Natural killer cell (primary cell): ENCODE data around the gene FZD7. TPM values are rescaled to one million over a fixed set of nuclear protein-coding genes. Genes with fewer than 3 reads are reported as not detected.

Experiments
- ATAC-seq, 3 donors: fragments of 150-1000 bp in 2 of 3; fragments of 200-7000 bp in 1 of 3; cut with Tn5 transposase; 1 replicate in 1 of 3; 2 replicates in 2 of 3; pipeline ENCODE4 v1.10.0; 2021; ENCODE audit warnings: mild to moderate bottlenecking in 2 of 3, moderate library complexity in 2 of 3
- DNase-seq, 2 donors: peaks; one replicate each; pipeline versions ENCODE4 v3.0.0 to v3.0.0-alpha.2; 2013 to 2021; ENCODE audit warnings: mixed read lengths in 1 of 2
- H3K27ac ChIP-seq: one replicate; pipeline ENCODE4 v1.5.1; 2013; ENCODE audit warnings: mild to moderate bottlenecking, low read length
- H3K27me3 ChIP-seq: one replicate; pipeline ENCODE4 v1.6.1; 2013; ENCODE audit warnings: low read length; ENCODE audit not compliant: control insufficient read depth, insufficient read depth
- H3K36me3 ChIP-seq: one replicate; pipeline ENCODE4 v1.6.1; 2013; ENCODE audit warnings: low read length; ENCODE audit not compliant: control insufficient read depth, insufficient read depth
- H3K4me1 ChIP-seq: one replicate; pipeline ENCODE4 v1.6.1; 2013; ENCODE audit warnings: low read length; ENCODE audit not compliant: control insufficient read depth, insufficient read depth
- H3K4me3 ChIP-seq: one replicate; pipeline ENCODE4 v1.5.1; 2013; ENCODE audit warnings: low read length
- H3K9me3 ChIP-seq: one replicate; pipeline ENCODE4 v1.6.1; 2013; ENCODE audit warnings: low read length; ENCODE audit not compliant: control insufficient read depth, insufficient read depth
- H3K27ac Mint-ChIP-seq, 2 donors: one replicate each; pipeline ENCODE4 v1.8.0; 2022; ENCODE audit warnings: mild to moderate bottlenecking in 2 of 2, mixed read lengths in 2 of 2, moderate library complexity in 1 of 2
- H3K27me3 Mint-ChIP-seq, 2 donors: one replicate each; pipeline ENCODE4 v1.8.0; 2022; ENCODE audit warnings: low read depth in 2 of 2, mixed read lengths in 2 of 2
- H3K36me3 Mint-ChIP-seq: one replicate; pipeline ENCODE4 v1.8.0; 2022; ENCODE audit warnings: mixed read lengths
- H3K4me1 Mint-ChIP-seq, 2 donors: one replicate each; pipeline ENCODE4 v1.8.0; 2022; ENCODE audit warnings: mixed read lengths in 2 of 2
- H3K4me3 Mint-ChIP-seq: one replicate; pipeline ENCODE4 v1.8.0; 2022; ENCODE audit warnings: mild to moderate bottlenecking, moderate library complexity, mixed read lengths
- H3K9me3 Mint-ChIP-seq, 2 donors: one replicate each; pipeline ENCODE4 v1.8.0; 2022; ENCODE audit warnings: mixed read lengths in 2 of 2
- CTCF ChIP-seq: fragments of 200-600 bp; IDR thresholded peaks from one replicate; pipeline ENCODE4 v1.8.0; 2022; ENCODE audit warnings: antibody characterized with exemption
- WGBS: methylation state at CpG from one replicate; pipeline ENCODE4 v1.1.7; 2013; ENCODE audit warnings: missing lambda C conversion rate; ENCODE audit not compliant: insufficient coverage; 5-methylcytosine and 5-hydroxymethylcytosine counted together
- intact Hi-C: fragments of 100-400 bp; cut with micrococcal nuclease; formaldehyde crosslinking; loops from one replicate; pipeline ENCODE4 v1.14.2; 2022
- total RNA-seq, 4 donors: library from RNA; stranded (reverse); fragments of 120-200 nt in 1 of 4; gene quantifications; one replicate each; pipeline versions ENCODE4 v1.2.3 to v1.2.4, GENCODE V29; 2013 to 2022

The FZD7 gene
- total RNA-seq, 3 donors from 2014 or later (not counting 1 experiment from before 2014, with no cell fraction given), result 0.27 to 1.6 TPM; not detected in 1

GRCh38 chr2:202036601-202037037 is 3.0 kb downstream of the FZD7 start:
- Mint-ChIP-seq H3K36me3 (no peaks in the 10 kb centered on the region), H3K9me3 (no peaks in the 10 kb centered on the region), H3K4me1 (peaks cover 12 to 14% of the 10 kb centered on the region in 2 donors), H3K27ac (no peak overlapping the region), H3K4me3 (no peak overlapping the region), H3K27me3 (peaks cover 22 to 41% of the 10 kb centered on the region in 2 donors)
- peaks cover 27% of the 10 kb centered on the region for H3K4me1 ChIP-seq
- H3K36me3 ChIP-seq, result no peaks in the 10 kb centered on the region
- no peak overlapping the region for H3K4me3 ChIP-seq
- intact Hi-C loops, result no loop called here
- TF ChIP-seq CTCF, result no peak
- peaks cover 39% of the 10 kb centered on the region for H3K27me3 ChIP-seq
- no peak overlapping the region for H3K27ac ChIP-seq
- DNase-seq (no peak), ATAC-seq (no peak)
- no peaks in the 10 kb centered on the region for H3K9me3 ChIP-seq
- WGBS, result 93% methylated on average over 15 of the region's 15 CpGs

- whole genome bisulfite sequencing, result 80% methylated on average over 7 of the region's 7 CpGs
- intact Hi-C loops, result no loop called here
- H3K27ac Mint-ChIP-seq, result no peak overlapping the region
Measured at GRCh38 chr2:202037086-202037485, 3.4 kb downstream of the FZD7 start.

GRCh38 chr2:202038471-202039277 is 5.0 kb downstream of the FZD7 start:
- DNase-seq, result no peak
- H3K4me1 Mint-ChIP-seq, result no peaks in the 10 kb centered on the region
- H3K27ac ChIP-seq, result no peak overlapping the region
- no peak overlapping the region for H3K27ac Mint-ChIP-seq
- no peaks in the 10 kb centered on the region for H3K36me3 ChIP-seq
- ATAC-seq, result no peak
- H3K36me3 Mint-ChIP-seq, result no peaks in the 10 kb centered on the region
- no peak for TF ChIP-seq CTCF
- H3K4me3 Mint-ChIP-seq, result no peak overlapping the region
- peaks cover 36% of the 10 kb centered on the region for H3K27me3 ChIP-seq
- intact Hi-C loops, result no loop called here
- peaks cover 14% of the 10 kb centered on the region for H3K4me1 ChIP-seq
- no peak overlapping the region for H3K4me3 ChIP-seq
- 78% methylated on average over 3 of the region's 4 CpGs for whole genome bisulfite sequencing
- H3K9me3 Mint-ChIP-seq, result no peaks in the 10 kb centered on the region
- H3K9me3 ChIP-seq, result no peaks in the 10 kb centered on the region
- peaks cover 21 to 36% of the 10 kb centered on the region in 2 donors for H3K27me3 Mint-ChIP-seq

More at GRCh38 chr2:202037086-202037485, 3.4 kb downstream of the FZD7 start:
- no peak overlapping the region for H3K4me3 ChIP-seq
- ATAC-seq, result no peak
- Mint-ChIP-seq H3K27me3 (peaks cover 25 to 43% of the 10 kb centered on the region in 2 donors), H3K4me3 (no peak overlapping the region), H3K9me3 (no peaks in the 10 kb centered on the region), H3K36me3 (no peaks in the 10 kb centered on the region), H3K4me1 (peaks cover 7 to 12% of the 10 kb centered on the region in 2 donors)
- H3K27ac ChIP-seq, result no peak overlapping the region
- peaks cover 39% of the 10 kb centered on the region for H3K27me3 ChIP-seq
- no peaks in the 10 kb centered on the region for H3K9me3 ChIP-seq
- DNase-seq, result no peak
- no peaks in the 10 kb centered on the region for H3K36me3 ChIP-seq
- peaks cover 27% of the 10 kb centered on the region for H3K4me1 ChIP-seq
- no peak for TF ChIP-seq CTCF
